ENCODE data around the gene SLC25A43. TPM values are rescaled to one million over a fixed set of nuclear protein-coding genes. Genes with fewer than 3 reads are reported as not detected.

Gene SLC25A43
- total and polyA plus RNA-seq, 2 of the 8 experiments (the other 6 are each of a cell fraction or from before 2014, with no cell fraction given) = 3.1 to 5.8 TPM

DNA sequence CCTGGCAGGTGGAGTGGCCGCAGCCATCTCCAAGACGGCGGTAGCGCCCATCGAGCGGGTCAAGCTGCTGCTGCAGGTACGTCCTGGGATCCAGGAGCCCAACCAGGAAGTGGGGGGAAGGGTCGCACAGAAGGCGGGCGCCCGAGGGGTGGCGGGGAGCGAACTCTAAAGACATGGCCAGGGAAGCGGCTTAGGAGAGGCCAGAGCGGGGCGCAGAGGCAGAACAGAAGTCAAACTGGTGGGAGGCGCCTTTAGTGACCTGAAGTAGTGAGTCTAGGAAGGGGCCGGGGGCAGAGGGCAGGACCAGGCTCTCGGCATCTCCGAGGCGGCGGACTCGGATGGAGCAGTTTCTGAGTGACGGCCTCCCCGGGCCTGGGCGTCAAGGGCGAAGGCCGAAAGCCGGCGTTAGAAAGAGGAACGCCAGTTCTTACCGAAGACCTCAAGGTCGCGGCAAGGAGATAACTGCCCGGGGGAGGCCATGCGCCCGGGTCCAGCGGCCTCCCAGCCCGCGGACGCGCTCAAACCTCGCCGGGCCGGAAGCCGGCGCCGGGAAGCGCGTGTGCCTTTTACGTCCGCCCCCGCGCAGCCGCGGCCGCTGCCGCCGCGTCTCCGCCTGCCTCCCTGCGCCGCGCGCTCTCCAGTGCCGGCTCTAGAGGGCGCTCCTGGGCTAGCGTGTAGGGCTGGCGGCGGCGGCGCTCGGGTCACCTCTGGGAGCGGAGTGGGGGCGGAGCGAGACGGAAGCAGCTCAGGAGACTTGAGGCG, 69.6 kb downstream of the SLC25A43 start (continued):
- no peak for TF ChIP-seq KDM5A (IDR thresholded peaks at IDR 0.05; ENCODE audit: low read length)
- TF ChIP-seq PHF8 (conservative IDR thresholded peaks at IDR 0.05; ENCODE audit: low read depth, low read length) = peak; percentile 76
- no peak for TF ChIP-seq SIRT6 (IDR thresholded peaks at IDR 0.05; ENCODE audit: low read length)
- no peak for TF ChIP-seq BCL11A (IDR thresholded peaks at IDR 0.05; ENCODE audit: low read depth in 2 of 2, low read length in 2 of 2)
- no peak for TF ChIP-seq EP300 (IDR thresholded peaks at IDR 0.05; ENCODE audit: borderline replicate concordance in 1 of 2, low read depth in 2 of 2, low read length in 2 of 2)
- TF ChIP-seq SP2 (IDR thresholded peaks at IDR 0.05; ENCODE audit: low read length) = no peak
- TF ChIP-seq, protein P1, sequence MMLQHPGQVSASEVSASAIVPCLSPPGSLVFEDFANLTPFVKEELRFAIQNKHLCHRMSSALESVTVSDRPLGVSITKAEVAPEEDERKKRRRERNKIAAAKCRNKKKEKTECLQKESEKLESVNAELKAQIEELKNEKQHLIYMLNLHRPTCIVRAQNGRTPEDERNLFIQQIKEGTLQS (IDR thresholded peaks at IDR 0.05; ENCODE audit: insufficient read depth, low read depth, low read length) = no peak
- TF ChIP-seq CHD1 (IDR thresholded peaks at IDR 0.05; ENCODE audit: low read depth, low read length) = no peak; the same call in 1 of the 2 replicates
- no peak for TF ChIP-seq SP4 (IDR thresholded peaks at IDR 0.05; ENCODE audit: low read length)
- TF ChIP-seq SIX5 (IDR thresholded peaks at IDR 0.05; ENCODE audit: low read depth, low read length) = no peak
- no peak for TF ChIP-seq SUZ12 (IDR thresholded peaks at IDR 0.05; ENCODE audit: low read length)
- no peak for TF ChIP-seq CBX5 (IDR thresholded peaks at IDR 0.05; ENCODE audit: low read depth, low read length)
- no peak for TF ChIP-seq TCF12 (IDR thresholded peaks at IDR 0.05; ENCODE audit: low read depth, low read length)
- TF ChIP-seq TAF1 (IDR thresholded peaks at IDR 0.05; ENCODE audit: low read depth, low read length) = peak; percentile 60; the same call in 1 of the 2 replicates
- TF ChIP-seq NRF1 (IDR thresholded peaks at IDR 0.05; ENCODE audit: low read depth, low read length) = peak; percentile 25
